ENCODE data around the gene AHDC1. TPM values are rescaled to one million over a fixed set of nuclear protein-coding genes. Genes with fewer than 3 reads are reported as not detected.
A peak's percentile ranks its signal among the peaks of the same experiment; 100 is the strongest.

AHDC1 gene
- total and polyA plus RNA-seq, 2 of the 13 experiments (the other 11 are each of a cell fraction or from before 2014, with no cell fraction given) = 1.0 to 2.7 TPM

GRCh38 chr1:27603681-27604578 is at the start of gene AHDC1 (continued):
- TF ChIP-seq ZNF674 (CRISPR knock-in tag; IDR thresholded peaks at IDR 0.05; ENCODE audit: low read depth) (no peak), DMAP1 (CRISPR knock-in tag; IDR thresholded peaks at IDR 0.05) (no peak), DZIP1 (CRISPR knock-in tag; IDR thresholded peaks at IDR 0.05) (0 out of 2 replicates have a peak, but pooled peaks have one; percentile 30), ZFP36L1 (CRISPR knock-in tag; IDR thresholded peaks at IDR 0.05) (no peak), IKZF5 (CRISPR knock-in tag; IDR thresholded peaks at IDR 0.05) (no peak), CBX1 (IDR thresholded peaks at IDR 0.05; ENCODE audit: low read depth) (no peak), ATF4 (CRISPR knock-in tag; IDR thresholded peaks at IDR 0.05) (no peak), CEBPZ (IDR thresholded peaks at IDR 0.05; ENCODE audit: low read length) (no peak), KDM1A (CRISPR knock-in tag; IDR thresholded peaks at IDR 0.05) (no peak), ZNF33B (CRISPR knock-in tag; IDR thresholded peaks at IDR 0.05) (no peak), HDAC1 (CRISPR knock-in tag; IDR thresholded peaks at IDR 0.05) (no peak), NAIF1 (CRISPR knock-in tag; IDR thresholded peaks at IDR 0.05; ENCODE audit: borderline replicate concordance) (no peak), RCOR2 (CRISPR knock-in tag; IDR thresholded peaks at IDR 0.05) (no peak), GATAD1 (CRISPR knock-in tag; IDR thresholded peaks at IDR 0.05) (peak; percentile 47), HNRNPUL1 (IDR thresholded peaks at IDR 0.05; ENCODE audit: low read depth, low read length) (no peak), ZNF619 (CRISPR knock-in tag; IDR thresholded peaks at IDR 0.05) (no peak), FUBP1 (CRISPR knock-in tag; IDR thresholded peaks at IDR 0.05; ENCODE audit: borderline replicate concordance) (no peak), FOSL2 (CRISPR knock-in tag; IDR thresholded peaks at IDR 0.05) (no peak)

All from HepG2 (cell line).